Suprapubic skin (tissue), 4 donors: ENCODE results near the gene SBK1. TPM values are rescaled to one million over a fixed set of nuclear protein-coding genes. Genes with fewer than 3 reads are reported as not detected.

Source experiments
- DNase-seq, 2 donors: peaks; one replicate each; pipeline ENCODE4 v3.0.0-alpha.2; 2019; ENCODE audit warnings: low spot score in 2 of 2
- H3K27ac ChIP-seq: fragments of 200-600 bp; sonication (generic); one replicate; pipeline ENCODE4 v1.5.1; 2019
- H3K27me3 ChIP-seq: fragments of 200-600 bp; sonication (generic); one replicate; pipeline ENCODE4 v1.5.1; 2019
- H3K36me3 ChIP-seq: fragments of 200-600 bp; sonication (generic); one replicate; pipeline ENCODE4 v1.5.1; 2019
- H3K4me1 ChIP-seq: fragments of 200-600 bp; sonication (generic); one replicate; pipeline ENCODE4 v1.5.1; 2019
- H3K4me3 ChIP-seq: fragments of 200-600 bp; sonication (generic); one replicate; pipeline ENCODE4 v1.5.1; 2019; ENCODE audit warnings: mild to moderate bottlenecking
- H3K9me3 ChIP-seq: fragments of 200-600 bp; sonication (generic); one replicate; pipeline ENCODE4 v1.5.1; 2019
- CTCF ChIP-seq, 2 donors: fragments of 200-600 bp in 1 of 2; fragments of 450-650 bp in 1 of 2; sonication (generic) in 1 of 2; IDR thresholded peaks; one replicate each; pipeline ENCODE4 v1.5.1; 2016 to 2019; ENCODE audit warnings: antibody characterized with exemption in 2 of 2, mild to moderate bottlenecking in 1 of 2, moderate library complexity in 1 of 2
- EP300 ChIP-seq: sonication (generic); formaldehyde crosslinking; IDR thresholded peaks from one replicate; pipeline ENCODE4 v1.6.1; 2017; ENCODE audit warnings: antibody characterized with exemption
- POLR2A ChIP-seq, 2 donors: fragments of 450-650 bp; IDR thresholded peaks; one replicate each; pipeline ENCODE4 v1.6.1; 2017; ENCODE audit warnings: antibody characterized with exemption in 2 of 2, mild to moderate bottlenecking in 2 of 2, moderate library complexity in 2 of 2
- POLR2AphosphoS5 ChIP-seq, 3 donors: sonication (generic); formaldehyde crosslinking; IDR thresholded peaks; one replicate each; pipeline ENCODE4 v1.6.1; 2017; ENCODE audit warnings: antibody characterized with exemption in 3 of 3
- WGBS: methylation state at CpG from one replicate; pipeline ENCODE4 v1.1.5; 2018; 5-methylcytosine and 5-hydroxymethylcytosine counted together
- total RNA-seq, 4 donors: library from RNA; depleted of rRNA; stranded (reverse); fragments of >200 nt; gene quantifications; one replicate each; pipeline ENCODE4 v1.1.0, GENCODE V29; 2016

SBK1 gene
- total RNA-seq, 4 donors from 2014 or later = 0.49 to 2.7 (median 2.2) TPM

DNA sequence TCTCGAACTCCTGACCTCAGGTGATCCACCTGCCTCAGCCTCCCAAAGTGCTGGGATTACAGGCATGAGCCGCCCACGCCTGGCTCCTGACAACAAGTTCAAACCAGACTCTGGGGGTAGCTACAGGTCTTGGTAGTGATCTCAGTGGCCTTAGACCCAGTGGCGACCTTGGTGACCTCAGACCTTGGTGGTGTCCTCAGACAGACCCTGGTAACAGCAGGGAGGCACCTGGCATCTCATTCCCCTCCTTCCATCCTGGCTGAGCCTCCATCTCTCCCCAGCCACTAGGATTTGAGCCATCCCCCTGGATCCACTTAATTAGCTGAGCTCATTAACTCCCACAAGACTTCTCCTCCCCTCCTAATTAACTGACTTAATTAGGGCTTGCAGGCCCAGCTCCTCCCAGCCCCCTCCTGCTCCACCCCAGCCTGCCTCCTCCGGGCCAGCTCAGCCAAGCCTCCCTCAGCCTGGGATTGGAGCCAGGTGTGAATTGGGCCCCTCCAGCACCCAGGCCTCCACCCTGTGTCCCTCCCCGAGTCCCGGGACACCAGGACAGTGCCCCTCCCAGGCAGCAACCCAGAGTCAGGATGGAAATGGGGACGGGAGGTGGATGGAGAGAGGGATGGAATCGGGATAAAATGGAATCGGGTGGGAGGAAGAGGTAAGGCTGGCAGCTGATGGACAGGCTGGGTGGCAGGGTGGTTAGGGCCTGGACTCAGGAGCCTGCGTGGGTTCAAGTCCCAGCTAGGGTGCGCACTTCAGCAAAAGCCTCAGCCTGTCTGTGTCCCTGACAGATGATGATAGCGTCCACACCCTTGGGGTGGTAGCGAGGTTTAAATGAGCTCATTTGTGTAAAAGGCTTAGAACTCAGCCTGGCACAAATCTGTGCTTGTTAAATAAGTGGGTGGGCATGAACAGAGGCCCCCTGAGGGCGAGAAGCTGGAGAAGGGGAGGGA lies 11.2 kb upstream of the SBK1 start:
- no peaks in the 10 kb centered on the region for H3K9me3 ChIP-seq
- peaks cover 8% of the 10 kb centered on the region for H3K4me1 ChIP-seq
- H3K36me3 ChIP-seq = no peaks in the 10 kb centered on the region
- H3K27ac ChIP-seq = no peak overlapping the region
- no peak overlapping the region for H3K4me3 ChIP-seq
- DNase-seq = no peak
- WGBS = 45% methylated on average over 15 of the region's 15 CpGs
- peaks cover 17% of the 10 kb centered on the region for H3K27me3 ChIP-seq
- TF ChIP-seq POLR2A (IDR thresholded peaks at IDR 0.05) (no peak), EP300 (no peak), POLR2AphosphoS5 (IDR thresholded peaks at IDR 0.05) (no peak)

DNA sequence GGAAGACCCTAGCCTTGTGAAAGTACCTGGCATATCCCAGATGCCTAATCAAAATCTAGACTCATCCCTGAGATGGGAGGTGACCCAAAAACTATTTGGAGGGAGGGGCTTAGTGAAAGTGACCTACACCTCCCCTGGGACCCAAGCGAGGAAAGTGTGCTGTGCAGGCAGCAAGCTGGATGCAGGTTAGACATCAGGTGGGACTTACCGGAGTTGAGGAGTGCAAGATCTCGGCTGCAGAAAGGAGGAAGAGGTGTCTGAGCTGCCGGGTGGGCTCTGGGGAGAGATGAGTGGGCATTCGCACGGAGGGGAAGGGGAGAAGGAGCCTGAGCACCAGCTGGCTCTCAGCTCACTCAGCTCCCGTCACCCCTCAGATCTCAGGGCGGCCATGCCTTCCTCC lies 10.3 kb upstream of the SBK1 start:
- Histone ChIP-seq H3K36me3 (no peaks in the 10 kb centered on the region), H3K9me3 (no peaks in the 10 kb centered on the region), H3K27ac (no peak overlapping the region), H3K4me3 (no peak overlapping the region), H3K4me1 (peaks cover 8% of the 10 kb centered on the region), H3K27me3 (peaks cover 10% of the 10 kb centered on the region)
- 91% methylated on average over 8 of the region's 8 CpGs for WGBS
- TF ChIP-seq EP300 (no peak), POLR2AphosphoS5 (IDR thresholded peaks at IDR 0.05) (no peak), POLR2A (IDR thresholded peaks at IDR 0.05) (no peak), CTCF (IDR thresholded peaks at IDR 0.05) (no peak)
- DNase-seq = no peak

GRCh38 chr16:28283173-28283572 lies 9.2 kb upstream of the SBK1 start:
- DNase-seq = no peak
- no peaks in the 10 kb centered on the region for H3K4me1 ChIP-seq
- no peaks in the 10 kb centered on the region for H3K9me3 ChIP-seq
- WGBS = 88% methylated on average over 9 of the region's 9 CpGs
- no peaks in the 10 kb centered on the region for H3K36me3 ChIP-seq
- no peak for TF ChIP-seq POLR2AphosphoS5 (IDR thresholded peaks at IDR 0.05)
- no peak for TF ChIP-seq CTCF (IDR thresholded peaks at IDR 0.05)
- TF ChIP-seq POLR2A (IDR thresholded peaks at IDR 0.05) = no peak
- no peak for TF ChIP-seq EP300
- H3K27ac ChIP-seq = no peak overlapping the region
- H3K4me3 ChIP-seq = no peak overlapping the region
- peaks cover 6% of the 10 kb centered on the region for H3K27me3 ChIP-seq

- Histone ChIP-seq H3K4me3 (no peak overlapping the region), H3K27me3 (peaks cover 6% of the 10 kb centered on the region), H3K4me1 (no peaks in the 10 kb centered on the region), H3K27ac (no peak overlapping the region), H3K36me3 (no peaks in the 10 kb centered on the region), H3K9me3 (no peaks in the 10 kb centered on the region)
- TF ChIP-seq CTCF (IDR thresholded peaks at IDR 0.05) (no peak), POLR2A (IDR thresholded peaks at IDR 0.05) (no peak), POLR2AphosphoS5 (IDR thresholded peaks at IDR 0.05) (no peak), EP300 (no peak)
- no peak for DNase-seq
- WGBS = 80% methylated on average over 13 of the region's 15 CpGs
Measured at GRCh38 chr16:28283798-28284577, 8.3 kb upstream of the SBK1 start.

DNA sequence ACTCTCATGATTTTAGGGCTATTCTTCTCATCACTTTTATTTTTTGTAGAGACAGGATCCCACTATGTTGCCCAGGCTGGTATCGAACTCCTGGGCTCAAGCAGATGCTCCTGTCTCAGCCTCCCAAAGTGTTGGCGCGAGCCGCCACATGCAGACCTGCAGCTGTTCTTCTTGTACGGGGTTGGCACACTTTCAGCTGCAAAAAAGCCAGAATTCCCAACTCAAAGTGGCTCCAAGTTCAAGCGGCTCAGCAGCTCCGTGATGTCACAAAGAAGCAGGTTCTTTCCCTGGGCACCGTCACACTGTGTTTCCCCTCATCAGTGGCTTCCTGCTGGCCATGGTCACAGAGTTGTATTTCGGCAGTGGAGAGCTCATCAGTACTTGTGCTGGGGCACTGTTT lies 6.7 kb upstream of the SBK1 start:
- Histone ChIP-seq H3K27me3 (peaks cover 13% of the 10 kb centered on the region), H3K27ac (no peak overlapping the region), H3K4me3 (no peak overlapping the region), H3K4me1 (no peaks in the 10 kb centered on the region), H3K9me3 (no peaks in the 10 kb centered on the region), H3K36me3 (no peaks in the 10 kb centered on the region)
- DNase-seq = no peak
- WGBS = 50% methylated on average over 9 of the region's 9 CpGs
- TF ChIP-seq CTCF (IDR thresholded peaks at IDR 0.05) = no peak
- TF ChIP-seq POLR2AphosphoS5 (IDR thresholded peaks at IDR 0.05) = no peak
- TF ChIP-seq EP300 = no peak
- no peak for TF ChIP-seq POLR2A (IDR thresholded peaks at IDR 0.05)
